D341Med (cell line): ENCODE measurements around the gene POLRMT.
A peak's percentile ranks its signal among the peaks of the same experiment; 100 is the strongest.
"Not testable (repeated sequence)": the region's sequence is repeated elsewhere in the genome, so short reads cannot be mapped to it uniquely, and the experiment has no call there.

ENCODE experiments used
- DNase-seq: peaks from one replicate; pipeline ENCODE4 v3.0.0; 2012; ENCODE audit warnings: low spot score

The POLRMT gene

DNA sequence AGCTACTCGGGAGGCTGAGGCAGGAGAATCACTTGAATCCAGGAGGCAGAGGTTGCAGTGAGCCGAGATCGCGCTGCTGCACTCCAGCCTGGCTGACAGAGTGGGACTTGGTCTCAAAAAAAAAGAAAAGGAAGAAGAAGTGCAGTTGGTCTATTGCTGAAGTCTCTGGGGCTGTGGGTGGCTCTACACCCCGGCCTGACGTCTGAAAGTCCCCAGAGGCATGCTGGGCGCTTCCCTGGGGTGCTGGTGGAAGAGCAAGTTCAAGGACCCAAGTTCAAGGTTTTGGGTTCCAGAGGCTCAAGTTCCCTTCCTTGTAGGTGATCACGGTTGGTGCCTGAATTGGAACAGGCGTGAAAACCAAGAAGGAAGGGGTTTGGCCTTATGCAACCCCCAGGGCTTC, 39.8 kb downstream of the POLRMT start:
- DNase-seq, result no peak

DNA sequence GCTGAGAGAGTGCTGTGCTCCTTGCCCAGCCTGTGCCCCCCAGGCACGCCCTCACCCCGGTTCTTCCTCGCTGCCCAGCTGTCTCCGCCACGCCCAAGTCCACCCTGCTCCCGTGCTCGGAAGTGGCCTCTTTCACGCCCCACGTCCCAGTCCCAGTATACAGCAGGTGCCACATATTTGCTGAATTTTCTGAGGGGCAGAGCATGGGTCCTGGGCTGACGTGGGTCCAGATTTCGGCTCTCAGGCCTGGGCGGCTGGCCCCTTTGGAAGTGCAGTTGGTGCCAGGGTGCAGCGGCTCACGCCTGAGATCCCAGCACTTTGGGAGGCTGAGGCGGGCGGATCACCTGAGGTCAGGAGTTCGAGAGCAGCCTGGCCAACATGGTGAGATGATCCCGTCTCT, 40.3 kb downstream of the POLRMT start:
- DNase-seq, result no peak

DNA sequence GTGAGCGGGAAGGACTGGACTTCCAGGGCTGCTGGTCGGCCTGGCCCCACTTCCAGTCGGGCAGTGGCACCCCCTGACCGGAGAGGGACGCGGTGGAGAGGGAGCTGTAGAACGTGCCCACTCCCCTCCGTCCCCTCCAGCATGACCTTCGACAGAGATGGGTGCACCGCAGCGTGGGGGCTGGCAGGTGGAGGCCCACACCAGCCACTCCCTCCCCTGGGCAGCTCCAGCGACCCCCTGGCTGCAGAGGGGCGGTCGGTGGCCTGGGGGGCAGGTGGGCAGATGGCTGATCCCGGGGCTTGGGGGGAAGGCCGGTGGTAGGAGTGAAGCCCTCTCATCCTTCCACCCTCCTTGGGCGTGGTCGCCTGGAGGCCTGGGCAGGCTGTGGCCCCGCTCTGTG, 41.2 kb downstream of the POLRMT start:
- no peak for DNase-seq

DNA sequence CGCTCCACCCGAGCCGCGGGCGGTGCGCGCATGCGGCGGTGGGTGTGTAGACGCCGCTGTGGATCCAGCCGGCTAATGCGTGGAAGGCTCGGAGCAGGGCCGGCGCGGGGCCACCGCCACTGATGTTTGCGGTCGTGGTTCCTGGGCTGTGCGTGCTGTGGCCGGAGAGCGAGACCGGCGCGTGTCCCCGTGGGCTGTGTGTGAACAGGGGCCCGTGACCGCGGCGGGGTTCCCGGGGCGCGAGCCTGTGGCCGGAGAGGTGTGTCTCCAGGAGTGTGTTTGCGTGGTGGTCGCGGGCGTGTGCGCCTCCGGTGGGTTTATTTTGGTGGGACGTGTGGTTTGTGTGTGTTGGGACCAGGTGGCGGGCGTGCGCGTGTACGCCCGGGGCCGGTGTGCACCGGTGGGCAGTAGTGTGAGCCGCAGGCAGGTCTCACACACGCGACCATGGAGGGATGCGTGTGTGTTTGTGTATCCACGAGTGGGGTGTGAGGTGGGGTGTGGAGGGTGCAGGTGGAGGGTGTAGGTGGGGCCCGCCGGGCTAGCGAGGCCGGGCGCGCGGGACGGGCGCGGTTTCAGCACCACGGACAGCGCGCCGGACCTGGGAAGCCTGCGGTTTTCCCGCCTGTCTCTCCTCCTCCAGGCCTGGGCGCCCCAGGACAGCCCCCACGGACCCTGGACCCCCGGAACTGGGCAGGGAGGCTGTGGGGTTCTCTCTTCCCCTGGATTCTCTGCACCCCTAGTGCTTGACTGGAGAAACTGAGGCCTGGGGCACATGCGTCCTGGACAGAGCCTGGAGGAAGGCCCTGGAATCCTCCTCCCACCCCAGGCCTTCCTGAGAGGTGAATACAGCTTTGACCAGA, 42.0 kb downstream of the POLRMT start:
- no peak for DNase-seq

DNA sequence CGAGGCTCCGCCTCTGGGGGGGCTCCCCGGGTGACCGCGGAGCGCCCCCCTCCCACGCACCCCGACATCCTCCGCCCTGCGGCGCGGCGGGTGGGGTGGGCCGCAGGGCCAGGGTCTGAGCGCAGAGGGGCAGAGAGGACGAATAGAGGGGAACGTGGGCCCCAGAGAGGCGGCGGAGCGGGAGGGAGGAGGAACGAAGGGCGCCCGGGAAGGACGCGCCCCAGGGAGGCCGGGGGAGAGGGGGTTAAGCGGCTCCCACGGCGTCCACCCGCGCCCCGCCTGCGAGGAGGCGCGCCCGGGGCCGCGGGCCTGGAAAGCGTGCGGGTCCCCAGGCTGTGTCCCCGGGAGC, 42.6 kb downstream of the POLRMT start:
- DNase-seq, result no peak

DNA sequence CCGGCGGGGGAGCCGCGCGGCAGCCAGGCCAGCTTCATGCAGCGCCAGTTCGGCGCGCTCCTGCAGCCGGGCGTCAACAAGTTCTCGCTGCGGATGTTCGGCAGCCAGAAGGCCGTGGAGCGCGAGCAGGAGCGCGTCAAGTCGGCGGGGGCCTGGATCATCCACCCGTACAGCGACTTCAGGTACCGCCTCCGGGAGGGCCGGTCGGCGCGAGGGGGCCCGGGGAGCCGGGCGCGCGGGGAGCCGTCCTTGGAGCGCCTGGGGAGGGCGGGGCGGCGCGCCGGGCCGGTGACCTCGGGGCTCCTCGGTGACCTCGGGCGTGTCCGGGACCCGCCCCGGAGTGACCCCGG, 43.0 kb downstream of the POLRMT start:
- DNase-seq, result peak; percentile 70

DNA sequence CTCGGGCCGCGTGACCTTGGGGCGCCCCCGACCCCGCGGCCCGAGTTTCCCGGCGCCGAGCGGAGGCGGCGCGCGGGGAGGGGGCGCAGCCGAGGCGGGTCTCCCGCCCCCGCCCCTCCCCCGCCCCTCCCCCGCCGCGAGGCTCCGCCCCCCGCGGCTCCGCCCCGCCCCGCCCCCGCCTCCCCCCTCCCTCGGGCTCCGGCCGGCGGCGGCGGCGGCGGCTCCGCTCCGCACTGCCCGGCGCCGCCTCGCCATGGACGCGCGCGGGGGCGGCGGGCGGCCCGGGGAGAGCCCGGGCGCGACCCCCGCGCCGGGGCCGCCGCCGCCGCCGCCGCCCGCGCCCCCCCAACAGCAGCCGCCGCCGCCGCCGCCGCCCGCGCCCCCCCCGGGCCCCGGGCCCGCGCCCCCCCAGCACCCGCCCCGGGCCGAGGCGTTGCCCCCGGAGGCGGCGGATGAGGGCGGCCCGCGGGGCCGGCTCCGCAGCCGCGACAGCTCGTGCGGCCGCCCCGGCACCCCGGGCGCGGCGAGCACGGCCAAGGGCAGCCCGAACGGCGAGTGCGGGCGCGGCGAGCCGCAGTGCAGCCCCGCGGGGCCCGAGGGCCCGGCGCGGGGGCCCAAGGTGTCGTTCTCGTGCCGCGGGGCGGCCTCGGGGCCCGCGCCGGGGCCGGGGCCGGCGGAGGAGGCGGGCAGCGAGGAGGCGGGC, 43.5 kb downstream of the POLRMT start, which contains the start of gene HCN2:
Gene HCN2 (plus strand): TSS at position 189 of the 703 bp plus-strand sequence. CDS start 65 bp downstream, at position 254.
- DNase-seq, result peak; percentile 84

DNA sequence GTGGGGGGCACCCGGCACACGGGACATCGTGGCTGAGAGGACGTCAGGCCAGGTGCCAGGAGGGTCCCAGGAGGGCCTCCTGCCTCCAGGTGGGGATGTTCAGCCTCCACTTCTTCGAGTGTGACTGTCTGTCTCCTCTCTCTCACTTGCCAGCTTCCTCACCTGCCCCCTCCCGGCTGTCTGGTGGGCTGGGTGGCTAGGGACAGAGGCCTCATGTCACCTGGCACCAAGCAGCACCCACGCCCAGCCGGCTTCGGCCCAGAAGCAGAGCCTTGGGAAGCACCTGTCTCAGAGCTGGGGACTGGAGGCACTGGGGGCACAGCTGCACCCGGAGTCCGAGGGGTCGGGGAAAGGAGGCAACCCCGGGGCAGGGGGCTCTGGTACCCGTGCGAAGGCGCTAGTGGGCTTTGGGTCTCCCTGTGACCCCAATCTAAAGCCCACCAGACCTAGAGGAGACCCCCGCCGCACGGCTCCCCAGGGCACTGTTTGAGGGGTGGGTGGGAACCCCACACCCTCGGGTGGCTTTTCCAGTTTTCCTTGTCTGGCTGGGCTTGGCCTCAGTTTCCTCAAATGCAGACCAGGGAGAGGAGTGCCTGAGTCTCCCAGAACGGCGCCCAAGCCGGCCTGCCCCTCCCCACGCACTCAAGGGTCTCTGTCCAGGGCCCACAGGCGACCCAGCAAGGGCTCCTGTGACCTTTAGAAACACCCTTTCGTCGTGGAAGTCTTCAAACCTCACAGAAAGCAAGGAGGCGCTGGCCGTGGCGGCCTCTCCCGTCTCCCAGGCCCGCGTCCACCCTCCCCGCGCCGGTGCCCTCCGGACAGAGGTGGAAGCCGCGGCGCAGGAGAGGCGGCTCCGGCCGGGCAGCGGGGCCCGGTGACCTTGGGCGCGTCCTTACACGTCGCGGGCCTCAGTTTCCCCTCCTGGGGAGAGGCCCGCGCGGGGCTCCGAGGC, 44.3 kb downstream of the POLRMT start:
- DNase-seq, result no peak

DNA sequence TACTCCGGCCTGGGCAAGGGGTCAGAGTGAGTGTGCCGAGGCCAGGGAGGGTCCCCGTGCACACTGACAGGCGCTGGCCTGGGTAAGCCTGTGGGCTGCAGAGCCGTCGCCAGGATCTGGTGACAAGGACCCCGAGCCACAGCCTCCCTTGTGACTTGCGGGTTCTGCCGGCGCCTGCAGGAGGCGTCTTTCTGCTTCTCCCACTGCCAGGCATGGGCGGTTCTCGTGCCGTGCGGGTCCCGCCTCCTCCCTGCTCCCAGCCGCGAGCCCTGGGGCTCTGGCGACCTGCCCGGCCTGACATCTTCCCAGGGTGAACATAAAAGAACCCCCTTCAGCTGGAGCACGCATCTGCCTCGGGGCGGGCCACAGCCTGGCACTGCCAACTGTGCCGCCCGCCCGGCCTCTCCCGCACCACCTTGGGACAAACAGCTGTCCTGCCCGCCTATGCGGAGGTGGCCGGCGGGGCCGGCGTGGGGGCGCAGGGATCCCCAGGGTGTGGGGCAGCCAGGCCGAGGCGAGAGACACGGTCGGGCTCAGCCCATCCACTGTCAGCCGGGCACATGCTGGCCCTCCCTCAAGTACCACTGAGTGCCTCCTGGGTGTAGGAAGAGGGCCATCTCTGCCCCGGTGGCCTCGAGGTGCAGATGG, 45.1 kb downstream of the POLRMT start:
- peak; percentile 91 for DNase-seq

DNA sequence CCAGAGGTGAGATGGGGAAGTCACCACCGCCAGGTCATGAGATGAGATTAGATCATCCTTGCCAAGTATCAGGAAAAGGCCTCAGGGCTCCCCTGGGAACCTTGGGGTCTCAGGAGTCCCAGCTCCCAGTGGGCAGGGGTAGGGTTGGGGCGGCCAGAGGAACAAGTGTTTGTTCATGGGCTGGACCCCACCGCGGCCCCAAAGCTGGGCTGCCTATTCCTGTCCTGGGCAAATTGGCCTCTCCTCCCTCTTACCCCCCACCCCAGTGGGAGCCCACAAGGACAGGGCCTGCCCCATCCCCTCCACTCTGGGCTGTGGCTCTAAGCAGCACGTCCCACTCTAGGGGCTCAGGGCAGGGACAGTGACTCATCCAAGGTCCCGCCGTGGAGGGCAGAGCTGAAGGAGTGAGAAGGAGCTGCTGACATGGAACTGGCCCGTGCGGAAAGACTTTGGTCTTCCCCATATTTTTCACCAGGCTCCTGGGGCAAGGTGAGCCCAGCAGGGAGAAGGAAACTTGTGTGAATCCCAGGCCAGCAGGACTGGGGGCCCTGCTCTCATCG, 47.7 kb downstream of the POLRMT start:
- no peak for DNase-seq

DNA sequence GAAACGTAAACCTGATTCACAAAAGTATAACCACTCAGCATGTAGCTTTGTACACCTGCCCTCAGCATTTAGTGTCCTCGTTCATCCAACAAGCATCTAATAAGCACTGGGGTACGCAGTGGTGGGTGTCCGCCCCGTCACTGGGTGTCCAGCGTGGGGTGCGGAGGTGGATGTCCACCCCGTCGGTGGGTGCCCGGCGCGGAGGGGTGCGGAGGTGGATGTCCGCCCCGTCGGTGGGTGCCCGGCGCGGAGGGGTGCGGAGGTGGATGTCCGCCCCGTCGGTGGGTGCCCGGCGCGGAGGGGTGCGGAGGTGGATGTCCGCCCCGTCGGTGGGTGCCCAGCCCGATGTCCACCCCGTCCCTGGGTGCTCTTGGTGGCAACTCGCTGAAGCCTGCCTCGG, 48.2 kb downstream of the POLRMT start:
- not testable (repeated sequence) for DNase-seq

DNA sequence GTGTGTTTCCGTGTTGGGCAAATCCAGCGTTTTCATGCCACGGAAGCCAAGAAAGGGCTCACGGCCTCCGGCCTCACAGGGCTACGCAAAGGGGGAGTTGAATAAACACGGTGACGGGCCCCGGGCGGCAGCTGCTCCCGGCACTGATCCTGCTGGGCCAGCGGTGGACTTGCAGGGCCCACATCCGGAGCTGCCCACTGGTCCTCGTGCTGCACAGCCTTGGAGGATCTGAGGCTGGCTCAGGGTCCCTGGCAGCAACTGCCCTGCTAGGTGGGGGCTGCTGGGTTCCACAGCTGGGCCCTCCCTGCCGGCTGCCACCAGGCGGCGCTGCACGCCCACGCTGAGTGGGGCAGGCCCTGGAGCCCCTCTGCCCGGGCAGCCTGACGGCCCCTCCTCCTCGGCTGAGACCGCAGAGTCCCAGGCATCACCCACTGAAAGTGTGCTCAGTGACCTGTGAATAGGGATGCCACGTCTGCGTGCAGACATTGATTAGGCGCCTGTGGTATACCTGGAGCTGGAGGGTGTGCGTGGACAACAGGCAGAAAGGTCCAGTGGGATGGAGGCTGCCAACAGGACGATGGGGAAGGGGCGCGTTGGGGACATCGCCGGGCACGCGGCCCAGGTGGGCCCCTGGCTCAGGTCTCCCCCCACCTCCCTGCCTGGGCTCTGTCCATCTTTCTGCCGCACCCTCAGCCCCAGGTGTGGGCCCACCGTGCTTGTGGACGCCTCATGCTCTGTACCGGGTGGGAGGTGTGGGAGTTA, 48.9 kb downstream of the POLRMT start:
- DNase-seq, result peak; percentile 90

DNA sequence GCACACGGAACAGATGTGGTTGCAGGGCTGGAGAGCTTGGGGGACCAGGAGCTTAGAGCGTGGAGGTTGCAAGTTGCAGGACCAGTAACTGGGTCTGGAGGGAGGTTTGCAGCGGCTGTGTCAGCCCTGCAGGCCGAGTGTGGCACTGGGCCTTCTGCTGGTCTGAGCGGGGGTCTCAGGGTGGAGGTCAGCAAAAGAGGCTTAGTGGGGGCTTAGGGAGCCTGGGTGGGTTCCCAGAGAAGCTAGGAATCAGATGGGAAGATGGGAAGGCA, 49.4 kb downstream of the POLRMT start:
- DNase-seq, result no peak

DNA sequence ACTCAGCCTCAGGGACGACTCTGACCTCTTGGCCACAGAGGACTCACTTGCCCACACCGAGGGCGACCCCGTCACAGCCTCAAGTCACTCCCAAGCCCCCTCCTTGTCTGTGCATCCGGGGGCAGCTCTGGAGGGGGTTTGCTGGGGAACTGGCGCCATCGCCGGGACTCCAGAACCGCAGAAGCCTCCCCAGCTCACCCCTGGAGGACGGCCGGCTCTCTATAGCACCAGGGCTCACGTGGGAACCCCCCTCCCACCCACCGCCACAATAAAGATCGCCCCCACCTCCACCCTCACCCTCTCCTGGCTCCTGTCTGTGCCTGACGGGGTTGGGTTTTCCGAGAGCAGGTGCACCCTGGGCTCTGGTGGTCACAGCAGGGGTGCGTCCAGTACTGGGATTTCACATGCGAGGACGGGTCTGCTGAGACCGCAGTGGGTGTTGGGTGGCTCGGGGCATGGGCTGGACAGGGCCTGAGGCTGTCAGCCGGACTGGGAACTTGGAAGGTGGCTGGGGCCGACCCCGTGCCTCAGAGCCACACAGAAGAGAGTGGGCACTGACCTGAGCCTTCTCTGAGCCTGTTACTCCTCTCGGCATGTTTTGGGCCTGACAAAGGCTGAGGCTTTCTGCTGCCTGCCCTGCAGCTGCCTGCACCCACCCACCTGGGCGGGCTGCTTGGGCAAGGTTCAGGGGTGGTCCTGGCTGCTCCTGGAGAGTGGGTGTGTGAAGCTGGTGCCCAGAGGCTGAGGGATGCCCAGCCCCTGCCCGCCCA, 50.0 kb downstream of the POLRMT start:
- no peak for DNase-seq

DNA sequence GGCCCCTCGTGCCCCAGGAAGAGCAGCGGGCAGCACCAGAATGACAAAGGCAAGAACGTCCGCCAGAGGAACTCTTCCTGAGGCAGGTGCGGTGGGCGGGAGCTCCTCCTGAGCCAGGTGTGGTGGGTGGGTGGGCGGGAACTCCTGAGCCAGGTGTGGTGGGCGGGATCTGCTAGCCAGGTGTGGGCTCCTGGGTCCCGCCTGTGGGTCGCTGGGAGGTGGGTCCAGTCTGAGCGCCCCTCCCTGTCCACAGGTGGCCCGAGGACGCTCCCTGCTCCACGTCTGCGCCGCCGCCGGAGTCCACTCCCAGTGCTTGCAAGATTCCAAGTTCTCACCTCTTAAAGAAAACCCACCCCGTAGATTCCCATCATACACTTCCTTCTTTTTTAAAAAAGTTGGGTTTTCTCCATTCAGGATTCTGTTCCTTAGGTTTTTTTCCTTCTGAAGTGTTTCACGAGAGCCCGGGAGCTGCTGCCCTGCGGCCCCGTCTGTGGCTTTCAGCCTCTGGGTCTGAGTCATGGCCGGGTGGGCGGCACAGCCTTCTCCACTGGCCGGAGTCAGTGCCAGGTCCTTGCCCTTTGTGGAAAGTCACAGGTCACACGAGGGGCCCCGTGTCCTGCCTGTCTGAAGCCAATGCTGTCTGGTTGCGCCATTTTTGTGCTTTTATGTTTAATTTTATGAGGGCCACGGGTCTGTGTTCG, 50.7 kb downstream of the POLRMT start:
- DNase-seq, result no peak

DNA sequence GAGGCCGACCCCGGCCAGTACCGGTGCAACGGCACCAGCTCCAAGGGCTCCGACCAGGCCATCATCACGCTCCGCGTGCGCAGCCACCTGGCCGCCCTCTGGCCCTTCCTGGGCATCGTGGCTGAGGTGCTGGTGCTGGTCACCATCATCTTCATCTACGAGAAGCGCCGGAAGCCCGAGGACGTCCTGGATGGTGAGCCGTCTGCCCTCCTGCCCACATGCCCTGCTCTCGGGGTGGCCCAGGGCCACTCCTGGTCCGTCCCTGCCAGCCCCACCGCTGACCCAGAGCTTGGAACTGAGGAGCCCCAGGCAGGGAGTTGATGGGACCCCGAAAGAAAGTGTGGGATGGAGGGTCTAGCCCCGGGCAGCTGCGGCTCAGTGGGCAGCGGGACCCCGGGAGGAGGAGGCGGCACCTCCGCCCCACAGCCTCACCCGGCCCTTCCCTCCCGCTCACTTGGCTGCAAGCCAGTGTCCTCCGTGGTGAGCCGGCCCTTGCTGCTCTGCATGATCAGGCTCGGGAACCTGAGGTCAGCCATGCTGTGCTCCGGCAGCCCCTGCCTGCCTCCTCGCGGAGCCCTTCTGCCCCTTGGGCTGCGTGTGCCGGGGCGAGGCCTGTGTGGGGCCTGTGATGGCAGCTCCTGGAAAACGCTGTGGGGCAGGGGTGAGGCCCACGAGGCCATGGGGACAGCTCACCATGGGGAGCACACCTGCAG, 51.8 kb downstream of the POLRMT start:
- DNase-seq, result no peak

DNA sequence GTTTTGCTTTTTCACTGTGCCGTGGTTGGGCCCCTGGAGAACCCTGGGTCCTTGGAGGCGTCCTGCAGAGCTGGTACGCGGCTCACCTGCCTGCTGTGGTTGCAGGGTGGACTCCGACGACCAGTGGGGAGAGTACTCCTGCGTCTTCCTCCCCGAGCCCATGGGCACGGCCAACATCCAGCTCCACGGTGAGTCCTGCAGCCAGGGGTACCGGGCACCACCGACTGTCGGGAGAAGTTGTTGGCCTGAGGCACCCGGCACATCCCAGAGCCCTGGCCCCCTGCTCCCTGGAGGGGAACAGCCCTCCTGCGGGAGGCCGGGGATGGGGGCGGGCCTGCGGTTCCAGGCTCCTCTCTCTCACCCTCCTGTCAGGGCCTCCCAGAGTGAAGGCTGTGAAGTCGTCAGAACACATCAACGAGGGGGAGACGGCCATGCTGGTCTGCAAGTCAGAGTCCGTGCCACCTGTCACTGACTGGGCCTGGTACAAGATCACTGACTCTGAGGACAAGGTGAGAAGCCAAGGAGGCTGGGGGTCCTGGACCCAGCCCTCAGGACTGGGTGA, 53.0 kb downstream of the POLRMT start:
- DNase-seq, result no peak

DNA sequence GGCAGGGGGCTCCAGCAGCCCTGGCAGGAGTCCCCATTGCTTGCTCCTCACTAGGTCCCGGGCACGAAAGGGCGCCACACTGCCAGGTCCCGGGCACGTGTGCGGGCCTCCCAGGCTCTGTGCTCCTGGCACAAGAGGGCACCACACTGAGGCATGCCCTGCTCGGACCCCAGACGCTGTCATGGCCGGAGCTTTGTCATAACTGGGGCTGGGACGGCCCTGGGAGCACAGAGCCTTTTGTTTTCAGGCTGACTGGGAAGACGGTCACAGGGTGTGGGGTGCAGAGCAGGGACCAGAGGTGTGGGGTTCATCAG, 53.5 kb downstream of the POLRMT start:
- no peak for DNase-seq
